ENCODE measurements around the gene ATP13A4.
"Not testable (repeated sequence)": the region's sequence is repeated elsewhere in the genome, so short reads cannot be mapped to it uniquely, and the experiment has no call there.

ATP13A4 gene

DNA sequence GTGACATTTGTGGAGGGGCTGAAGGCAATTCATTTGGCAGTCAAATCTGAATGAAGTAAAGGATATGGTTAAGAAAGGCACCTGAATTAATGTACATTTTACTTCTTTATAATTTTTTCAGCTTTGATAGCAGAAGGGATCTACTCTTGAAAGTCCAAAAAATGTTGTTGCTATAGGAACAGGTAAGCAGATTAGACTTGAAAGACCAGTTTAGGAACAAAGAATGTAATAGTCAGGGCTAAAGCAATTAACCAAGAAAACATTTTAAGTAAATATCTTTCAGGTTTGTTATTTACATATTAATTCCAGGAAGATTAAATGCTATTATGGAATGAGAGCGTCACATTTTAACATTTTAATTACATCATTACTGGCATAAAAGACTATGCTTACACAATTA is 1.1 kb downstream of the ATP13A4 start:
- no peak for DNase-seq

DNA sequence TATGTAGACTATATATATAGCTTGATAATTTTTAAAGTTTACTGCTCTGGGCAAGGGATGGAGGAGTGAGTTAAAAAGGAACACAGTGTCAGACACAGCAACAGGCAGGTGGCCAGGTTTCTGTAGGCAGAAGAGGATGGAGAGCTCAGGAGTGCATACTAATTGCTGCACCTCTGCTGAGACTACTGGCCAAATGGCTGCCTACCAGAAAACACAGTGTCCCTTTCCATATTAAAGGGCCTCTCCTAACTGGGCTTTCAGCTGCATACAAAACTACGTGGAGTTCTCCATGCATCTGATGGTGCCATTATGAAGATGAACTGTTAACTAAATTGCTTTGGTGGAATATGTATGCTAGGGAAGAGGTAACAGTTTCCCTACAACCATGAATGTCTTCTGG is 1.8 kb downstream of the ATP13A4 start:
- DNase-seq: no peak

DNA sequence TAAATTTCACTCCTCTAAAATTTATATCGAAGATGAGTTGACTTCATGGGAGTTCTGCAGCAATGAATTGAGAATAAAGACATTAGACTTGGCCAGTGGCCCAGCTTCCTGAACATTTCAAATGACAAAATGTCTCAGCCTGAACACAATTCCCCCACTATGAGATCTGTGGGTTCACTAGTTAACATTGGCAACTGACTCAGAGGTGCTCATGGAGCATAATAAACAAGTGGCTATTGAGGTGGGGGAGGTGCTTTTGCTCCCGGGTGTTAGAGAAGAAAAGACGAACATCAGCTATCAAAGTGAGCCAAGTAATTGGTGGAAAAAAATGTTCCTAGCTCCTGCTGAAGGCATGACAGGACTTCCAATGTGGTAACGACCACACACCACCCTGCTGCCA is 6.3 kb downstream of the ATP13A4 start:
- no peak for DNase-seq

DNA sequence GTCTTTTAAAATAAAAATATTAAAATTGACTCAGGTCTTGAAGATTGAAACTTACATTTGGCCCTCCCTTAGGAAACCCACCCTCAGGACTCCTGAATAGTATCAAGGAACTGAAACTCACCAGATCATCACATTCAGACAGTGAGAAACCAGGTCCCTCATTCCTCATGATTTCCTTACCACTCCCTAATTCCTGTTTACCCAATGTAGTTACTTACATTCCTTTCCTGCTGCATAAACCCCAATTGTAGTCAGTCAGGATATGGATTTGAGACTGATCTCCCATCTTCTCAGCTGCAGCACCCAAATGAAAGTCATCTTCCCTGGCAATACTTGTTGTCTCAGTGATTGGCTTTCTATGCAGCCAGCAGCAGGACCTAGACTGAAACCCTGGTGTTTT is 8.6 kb downstream of the ATP13A4 start:
- DNase-seq: no peak

DNA sequence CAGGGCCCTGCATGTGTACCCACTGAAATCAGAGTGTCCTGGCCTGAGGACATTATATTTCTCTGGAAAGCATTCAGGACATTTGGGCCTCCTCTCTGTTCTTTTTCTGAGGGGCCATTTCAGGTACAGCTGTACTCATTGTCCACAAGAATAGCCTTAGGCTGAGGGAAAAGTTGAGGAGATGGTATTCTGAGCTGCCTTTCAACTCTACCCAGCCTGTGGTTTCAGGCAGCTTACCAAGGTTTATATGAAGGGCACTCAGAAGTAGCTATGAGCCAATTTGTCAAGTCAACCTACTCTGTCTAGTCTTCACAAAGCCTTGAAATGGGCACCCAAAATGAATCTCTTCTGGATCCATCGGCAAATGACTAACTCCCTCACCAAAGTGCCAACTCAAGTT is 9.4 kb downstream of the ATP13A4 start:
- DNase-seq: no peak

DNA sequence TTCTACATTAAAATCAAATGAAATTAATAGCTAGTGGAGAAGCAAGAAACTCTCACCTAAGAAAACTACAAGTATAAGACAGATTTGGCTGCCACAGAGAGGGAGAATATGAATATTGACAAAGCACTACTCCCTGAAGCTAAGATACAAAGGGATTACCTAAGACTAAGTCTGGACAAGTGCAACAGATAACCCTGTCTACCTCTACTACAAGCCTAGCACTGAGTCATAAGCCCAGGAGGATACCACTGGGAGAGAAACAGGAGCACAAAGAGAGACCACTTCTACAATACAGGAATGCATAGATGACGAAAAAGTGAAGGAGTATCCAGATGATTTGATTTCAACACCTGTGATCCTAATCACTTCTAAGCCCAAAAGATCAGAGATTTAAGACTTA is 10.4 kb downstream of the ATP13A4 start:
- no peak for DNase-seq

DNA sequence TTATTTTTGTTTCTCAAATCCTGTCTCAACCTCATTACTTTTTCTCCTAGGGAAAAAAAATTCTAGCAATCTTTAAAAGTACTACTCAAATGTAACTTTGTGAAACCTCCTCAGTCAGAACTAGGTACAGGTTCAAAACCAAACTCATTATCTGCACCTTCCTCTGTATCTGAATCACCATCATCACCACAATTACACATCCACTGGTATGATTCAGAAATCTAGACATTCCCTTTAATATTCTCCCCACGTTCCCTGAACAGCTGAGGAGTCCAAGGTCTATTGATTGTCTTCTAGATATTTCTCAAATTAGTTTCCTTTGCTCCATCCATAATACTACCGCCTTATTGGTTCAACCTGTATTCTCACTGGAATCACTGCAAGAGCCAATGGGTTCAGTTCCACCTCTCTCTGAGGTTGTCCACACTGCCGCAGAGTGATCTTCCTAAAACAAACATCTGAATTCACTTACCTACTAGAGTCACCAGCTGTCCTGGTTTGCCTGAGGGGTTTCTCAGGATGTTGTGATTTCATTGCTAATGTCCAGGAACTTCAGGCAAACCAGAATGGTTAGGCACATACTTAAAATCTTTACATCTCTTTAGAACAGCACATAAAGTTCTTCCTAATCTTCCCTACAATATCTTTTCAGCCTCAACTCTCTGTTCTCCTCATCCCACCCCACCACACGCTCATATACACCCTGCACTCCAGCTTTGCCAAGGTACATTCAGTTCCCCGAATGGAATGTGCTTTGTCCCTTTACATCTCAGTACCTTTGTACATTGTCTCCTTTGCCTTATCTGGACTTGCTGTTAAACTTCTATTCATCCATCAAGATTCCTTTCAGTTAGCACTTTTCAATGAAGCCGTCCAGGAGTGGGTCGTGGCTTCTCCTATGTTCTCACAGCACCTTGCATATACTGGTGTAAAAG is 24.2 kb downstream of the ATP13A4 start:
- DNase-seq: no peak

DNA sequence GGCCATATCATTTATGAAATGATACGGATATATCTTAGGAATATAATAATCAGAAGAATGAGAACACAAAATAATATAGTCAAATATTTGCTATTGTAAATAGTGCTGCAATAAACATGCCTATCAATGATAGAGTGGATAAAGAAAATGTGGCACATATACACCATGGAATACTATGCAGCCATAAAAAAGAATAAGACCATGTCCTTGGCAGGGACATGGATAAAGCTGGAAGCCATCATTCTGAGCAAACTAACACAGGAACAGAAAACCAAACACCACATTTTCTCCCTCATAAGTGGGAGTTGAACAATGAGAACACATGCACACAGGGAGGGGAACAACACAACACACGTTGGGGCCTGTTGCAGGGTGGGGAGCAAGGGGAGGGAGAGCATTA is 28.6 kb downstream of the ATP13A4 start:
- not testable (repeated sequence) for DNase-seq

DNA sequence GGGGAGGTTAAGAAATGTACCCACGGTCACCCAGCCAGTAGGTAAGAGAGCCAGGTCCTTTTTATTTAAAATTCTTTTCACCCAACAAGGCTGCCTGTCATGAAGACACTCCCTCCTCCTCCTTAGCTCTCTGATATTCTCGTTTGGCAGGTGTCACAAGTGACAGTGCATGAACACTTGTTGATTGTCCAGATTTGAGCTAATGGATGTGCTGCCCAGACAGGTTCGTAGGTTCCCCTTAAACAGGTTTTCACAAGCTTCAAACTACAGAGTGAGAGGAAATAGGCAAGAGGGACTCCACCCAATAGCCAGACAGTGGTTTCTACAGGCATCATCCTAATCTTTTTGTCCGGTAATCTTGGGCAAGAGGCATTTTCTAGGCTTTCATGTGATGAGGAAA is 32.2 kb downstream of the ATP13A4 start:
- DNase-seq: no peak

DNA sequence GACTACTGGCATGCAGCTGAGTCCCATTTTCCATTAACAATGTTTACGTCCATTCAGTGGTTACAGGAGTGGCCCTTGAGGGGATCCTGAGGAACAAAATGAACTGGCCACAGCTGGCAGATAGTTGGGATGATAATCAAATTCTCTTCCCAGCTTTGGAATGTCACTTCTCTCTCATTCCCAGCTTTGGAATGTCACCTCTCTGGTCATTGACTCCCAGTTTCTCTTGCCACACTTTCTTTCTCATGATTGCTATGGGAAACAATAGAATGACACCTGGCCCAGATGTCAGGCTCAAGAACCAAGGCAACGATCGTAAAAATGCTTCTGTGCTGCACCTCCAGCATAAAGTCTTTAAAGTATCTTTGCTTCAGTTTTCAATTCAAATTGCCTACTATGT is 34.0 kb downstream of the ATP13A4 start:
- no peak for DNase-seq

DNA sequence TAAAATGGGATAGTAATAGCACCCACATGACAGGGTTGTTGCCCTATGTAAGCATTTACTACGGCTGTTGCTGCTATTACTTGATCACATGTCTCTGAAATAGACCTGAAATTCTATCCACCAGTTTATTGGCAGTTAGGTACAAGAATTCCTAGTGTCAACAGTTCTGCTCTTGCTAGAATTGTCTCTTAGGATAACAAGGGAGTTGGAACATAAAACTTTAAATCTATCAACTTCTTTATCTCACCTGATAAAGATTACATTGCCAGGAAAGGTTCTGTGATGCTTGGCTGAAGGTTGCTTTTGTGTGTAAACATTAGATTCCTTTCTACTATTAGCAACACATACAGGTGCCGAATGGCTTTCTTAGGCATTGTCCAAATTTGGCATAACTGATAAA is 38.7 kb downstream of the ATP13A4 start:
- DNase-seq: no peak

DNA sequence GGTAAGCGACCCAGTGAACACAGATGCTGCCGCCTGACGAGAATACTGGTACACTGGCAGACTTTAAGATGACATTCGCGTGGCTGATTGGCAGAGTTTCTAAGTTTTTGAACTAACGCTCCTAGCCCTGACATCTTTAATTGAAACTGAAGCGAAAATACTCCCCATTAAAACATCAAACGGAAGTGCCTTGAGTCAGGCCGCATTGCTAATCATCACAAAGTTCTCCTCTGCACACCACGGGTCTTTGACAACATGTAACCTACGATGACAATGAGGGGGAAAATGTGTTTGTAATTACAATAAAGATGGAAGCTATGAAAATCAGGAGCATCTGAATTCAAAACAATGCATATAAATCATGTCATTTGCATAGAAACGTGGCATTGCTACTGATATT is 44.5 kb downstream of the ATP13A4 start:
- DNase-seq: no peak

DNA sequence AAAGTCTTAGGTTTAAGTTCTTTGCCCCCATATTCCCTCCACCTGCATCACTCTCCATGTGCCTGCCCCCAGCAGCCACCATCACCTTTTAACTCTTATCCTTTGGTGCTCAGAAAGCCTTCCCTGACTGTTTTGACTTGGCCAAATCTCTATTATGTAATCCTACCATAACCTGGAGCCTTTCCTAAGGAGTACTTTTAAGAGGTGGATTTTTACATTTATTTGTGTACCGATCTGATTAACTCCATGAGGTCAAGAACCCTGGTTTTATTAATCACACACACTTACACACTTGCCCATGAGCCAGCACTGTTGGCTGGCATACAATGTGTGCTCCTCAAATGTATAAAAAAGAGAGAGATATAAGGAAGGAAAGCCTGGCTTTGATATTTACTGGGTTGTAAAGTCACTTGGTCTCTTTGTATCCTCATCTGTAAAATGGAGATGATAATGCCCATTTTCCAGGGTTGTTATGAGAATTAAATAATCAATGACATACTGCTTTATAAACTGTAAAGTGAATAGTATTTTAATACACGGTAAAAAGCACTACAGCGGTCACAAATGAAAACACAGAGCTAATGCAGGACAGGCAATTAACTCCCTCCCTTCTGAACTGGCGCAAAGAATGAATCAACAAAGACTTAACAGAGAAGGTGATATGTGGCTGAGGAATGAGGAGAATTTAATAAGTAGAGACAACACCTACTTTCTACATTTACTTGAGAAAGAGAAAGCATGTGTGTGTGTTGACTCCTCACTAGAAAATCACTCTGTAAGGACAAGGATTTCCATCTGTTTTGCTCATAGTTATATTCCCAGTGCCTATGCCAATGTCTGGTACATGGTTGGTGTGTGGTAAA is 45.4 kb downstream of the ATP13A4 start:
- DNase-seq: no peak

DNA sequence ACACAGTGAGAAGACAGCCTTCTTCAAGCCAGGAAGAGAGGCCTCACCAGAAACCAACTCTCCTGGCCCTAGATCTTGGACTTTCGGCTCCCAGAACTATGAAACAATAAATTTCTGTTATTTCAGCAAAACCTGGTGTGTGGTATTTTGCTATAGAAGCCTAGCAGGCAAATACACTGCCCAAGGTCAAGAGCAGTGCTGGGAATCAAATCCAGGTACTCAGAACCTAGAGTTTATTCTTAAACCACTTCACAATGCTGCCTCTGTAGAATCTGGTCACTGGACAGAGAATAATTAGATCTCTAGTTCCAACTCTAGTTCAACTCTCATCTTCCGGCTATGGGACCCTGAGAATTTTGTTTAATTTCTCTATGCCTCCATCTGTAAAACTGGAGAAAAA is 46.6 kb downstream of the ATP13A4 start:
- DNase-seq: no peak

DNA sequence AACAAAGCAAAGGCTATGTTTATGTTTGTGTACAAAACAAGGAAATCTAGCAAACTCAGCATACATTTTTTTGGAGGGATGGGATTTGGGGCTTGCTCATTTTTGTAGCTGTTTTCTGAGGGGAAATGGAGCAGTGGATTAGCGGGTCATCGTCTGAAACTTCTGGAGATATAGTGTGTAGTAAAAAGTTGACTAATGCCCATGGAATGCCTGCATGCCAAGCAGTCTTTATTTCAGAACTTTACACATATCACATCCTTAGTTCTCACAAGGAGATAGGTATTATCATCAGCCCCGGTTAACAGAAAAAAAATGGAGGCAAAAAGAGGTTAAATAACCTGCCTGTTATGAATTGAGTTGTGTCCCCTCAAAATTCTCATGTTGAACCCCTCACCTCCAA is 47.1 kb downstream of the ATP13A4 start:
- no peak for DNase-seq

DNA sequence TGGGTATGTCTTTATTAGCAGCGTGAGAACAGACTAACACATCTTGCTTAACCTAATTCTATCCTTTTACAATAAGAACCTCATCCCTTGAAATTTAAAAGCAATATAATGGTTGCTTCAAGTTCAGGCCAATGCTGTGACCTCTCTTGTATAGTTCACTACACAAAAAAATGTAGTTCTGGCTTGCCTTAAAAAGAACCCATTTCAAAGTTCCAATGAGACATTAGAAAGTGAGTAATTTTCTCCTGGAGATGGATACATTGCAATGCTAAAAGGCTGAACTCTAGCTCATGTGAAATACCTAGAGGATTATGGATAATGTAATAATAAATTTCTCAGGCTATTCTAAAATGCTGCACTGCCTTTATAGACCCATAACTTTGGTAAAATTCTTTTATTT is 47.8 kb downstream of the ATP13A4 start:
- no peak for DNase-seq

DNA sequence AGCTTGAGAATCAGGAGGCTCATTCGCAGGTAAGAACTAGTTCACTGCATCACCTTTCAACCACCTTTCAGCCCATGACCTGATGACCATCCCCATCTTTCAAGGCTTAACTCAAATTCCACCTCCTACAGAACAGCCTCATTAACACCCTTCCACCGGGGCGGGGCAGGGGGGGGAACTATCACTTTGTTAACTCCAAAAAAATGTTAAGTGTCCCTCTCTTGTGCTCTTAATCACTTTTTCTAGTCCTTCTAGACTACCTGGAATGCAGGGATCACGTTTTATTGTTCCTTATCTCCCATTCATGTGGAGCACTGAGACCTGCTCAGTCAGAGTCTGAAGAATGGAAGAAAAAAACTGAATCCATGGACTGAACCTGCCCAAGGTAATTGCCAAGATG is 51.8 kb downstream of the ATP13A4 start:
- no peak for DNase-seq

DNA sequence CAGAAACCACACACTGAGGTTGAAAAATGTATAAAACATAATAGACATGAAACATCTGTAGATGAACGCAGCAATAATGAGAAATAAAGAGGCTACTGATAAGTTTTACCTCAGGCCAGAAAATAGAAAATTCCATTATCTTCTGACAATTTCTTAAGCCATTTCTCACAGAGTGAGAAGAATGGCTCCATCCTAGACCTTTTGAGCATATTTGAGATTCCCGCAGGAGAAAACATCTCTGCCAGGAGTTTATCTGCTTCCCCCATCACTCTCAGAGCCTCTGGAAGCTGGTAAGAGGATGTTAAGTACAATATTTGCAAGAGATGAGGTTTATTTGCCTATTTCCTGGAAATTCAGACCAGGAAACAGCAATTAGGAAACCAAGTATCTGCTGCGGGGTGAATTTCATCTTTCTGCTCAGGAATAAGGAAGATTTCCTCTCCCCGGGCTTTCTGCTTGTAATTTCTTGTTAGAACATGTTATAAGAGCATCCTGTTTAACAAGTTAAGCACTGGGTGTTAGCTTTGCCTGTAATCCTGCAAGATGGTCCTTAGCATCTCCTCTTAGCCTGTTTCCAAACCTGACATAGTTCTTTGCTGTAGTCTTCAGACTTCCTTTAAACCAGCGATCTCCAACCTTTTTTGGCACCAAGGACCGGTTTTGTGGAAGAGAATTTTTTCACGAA is 54.8 kb downstream of the ATP13A4 start:
- no peak for DNase-seq

DNA sequence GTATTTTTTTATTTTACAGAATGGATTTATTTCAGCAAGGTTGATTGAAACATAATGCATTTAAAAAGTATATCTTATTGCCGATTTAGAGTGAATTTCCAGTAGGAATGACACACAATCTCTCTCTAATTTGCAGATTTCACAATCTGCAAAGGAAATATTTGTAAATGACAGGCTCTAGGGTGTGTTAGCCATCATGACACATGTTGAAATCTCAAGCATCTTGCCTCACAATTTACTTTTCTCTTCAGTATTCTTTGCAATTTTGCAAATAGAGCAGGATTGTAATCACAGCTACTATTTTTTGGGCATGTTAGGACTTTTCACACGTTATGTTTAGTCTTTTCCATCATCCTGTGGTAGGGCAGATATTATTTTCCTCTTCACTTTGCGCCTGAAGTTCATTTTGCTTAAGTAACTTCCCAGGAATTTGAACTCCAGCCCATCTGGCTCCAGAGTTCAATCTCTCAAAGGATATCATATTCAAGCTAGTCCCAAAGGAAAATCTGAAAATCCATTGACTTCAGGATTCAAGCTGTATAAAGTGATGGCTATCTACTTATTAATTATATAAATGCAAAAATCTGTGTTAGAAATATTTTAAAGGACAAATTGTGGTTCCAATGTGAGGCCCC is 55.4 kb downstream of the ATP13A4 start:
- DNase-seq: no peak

DNA sequence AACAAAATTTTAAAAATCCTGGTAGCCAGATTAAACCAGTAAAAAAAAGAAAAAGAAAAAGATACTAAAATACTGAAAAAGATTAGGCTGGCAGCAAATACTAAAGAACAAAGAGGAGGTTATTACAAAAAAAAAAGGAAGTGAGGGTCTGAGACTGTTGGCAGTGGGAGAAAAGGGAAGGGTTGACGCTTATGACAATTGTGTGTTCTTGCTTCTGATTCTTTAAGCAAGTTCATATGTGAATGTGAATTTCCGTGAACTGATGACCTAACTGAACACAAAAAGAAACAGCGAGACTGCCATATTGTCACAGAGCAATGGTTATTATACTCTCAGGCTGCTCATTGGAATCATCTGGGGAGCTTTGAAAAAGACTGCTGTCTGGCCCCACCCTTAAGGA is 56.5 kb downstream of the ATP13A4 start:
- DNase-seq: no peak

DNA sequence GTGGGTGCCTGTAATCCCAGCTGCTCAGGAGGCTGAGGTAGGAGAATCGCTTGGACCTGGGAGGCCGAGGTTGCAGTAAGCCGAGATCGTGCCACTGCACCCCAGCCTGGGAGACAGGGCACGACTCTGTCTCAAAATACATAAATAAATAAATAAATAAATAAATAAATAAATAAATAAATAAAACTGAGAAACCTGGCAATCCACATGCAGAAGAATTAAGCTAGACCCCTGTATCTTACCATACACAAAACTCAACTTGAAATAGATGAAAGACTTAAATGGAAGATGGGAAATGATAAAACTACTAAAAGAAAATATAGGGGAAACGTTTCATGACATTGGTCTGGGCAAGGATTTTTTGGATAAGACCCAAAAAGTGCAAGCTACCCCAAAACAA is 58.0 kb downstream of the ATP13A4 start:
- DNase-seq: no peak

DNA sequence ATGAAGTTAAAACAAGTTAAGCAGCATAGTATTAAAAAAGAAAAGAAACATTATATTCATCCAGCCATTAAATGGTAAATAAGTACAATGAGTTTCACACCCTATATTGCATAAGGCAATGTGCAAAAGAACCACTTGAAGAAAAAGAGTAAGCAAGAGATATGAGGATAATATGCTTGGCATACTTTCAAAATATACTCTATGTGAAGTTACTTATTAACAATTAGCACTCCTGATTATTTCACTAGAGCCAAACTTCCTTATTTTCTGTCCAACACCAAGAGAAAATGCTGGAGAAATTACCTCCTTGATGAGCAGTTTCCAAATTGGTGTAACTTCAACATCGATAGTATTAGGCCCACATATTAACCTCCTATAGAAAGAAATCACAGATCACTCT is 63.7 kb downstream of the ATP13A4 start:
- DNase-seq: no peak

DNA sequence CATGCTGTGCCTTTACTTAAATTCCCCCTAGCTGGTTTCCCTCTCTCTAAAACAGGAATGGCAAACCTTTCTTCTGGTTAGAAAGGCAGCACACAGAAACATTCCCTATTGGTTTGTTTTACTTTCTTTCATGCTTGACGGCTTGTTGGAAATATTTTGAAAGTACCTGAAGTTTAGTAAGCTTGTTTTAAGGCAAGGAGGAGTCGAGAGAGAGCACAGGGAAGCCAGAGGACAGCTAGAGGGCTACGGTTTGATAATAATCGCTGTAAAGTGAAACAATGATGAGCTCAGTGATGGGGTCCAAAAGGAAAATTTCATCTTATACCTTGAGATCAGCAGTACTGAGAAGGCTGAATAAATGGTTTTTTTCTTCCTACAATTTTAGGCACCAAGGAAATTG is 64.1 kb downstream of the ATP13A4 start:
- no peak for DNase-seq
